Neural crest cell (in vitro differentiated cells): ENCODE results near the gene LUC7L. TPM values are rescaled to one million over a fixed set of nuclear protein-coding genes. Genes with fewer than 3 reads are reported as not detected.
A peak's percentile ranks its signal among the peaks of the same experiment; 100 is the strongest.
"Not testable (repeated sequence)": the region's sequence is repeated elsewhere in the genome, so short reads cannot be mapped to it uniquely, and the experiment has no call there.

ENCODE experiments used
- DNase-seq: peaks from one replicate; pipeline ENCODE4 v3.0.0; 2021; ENCODE audit warnings: low read depth, mixed read lengths, low spot score
- H3K27ac Mint-ChIP-seq: one replicate; pipeline ENCODE4 v1.8.0; 2021; ENCODE audit warnings: mild to moderate bottlenecking, mixed read lengths; ENCODE audit not compliant: unreplicated experiment
- H3K27me3 Mint-ChIP-seq: 2 replicates; pipeline ENCODE4 v1.8.0; 2021; ENCODE audit warnings: low read depth, mild to moderate bottlenecking, mixed read lengths
- H3K36me3 Mint-ChIP-seq: 2 replicates; pipeline ENCODE4 v1.8.0; 2021; ENCODE audit warnings: low read depth, mild to moderate bottlenecking, mixed read lengths
- H3K4me1 Mint-ChIP-seq: 2 replicates; pipeline ENCODE4 v1.8.0; 2021; ENCODE audit warnings: mixed read lengths
- H3K4me3 Mint-ChIP-seq: one replicate; pipeline ENCODE4 v1.8.0; 2021; ENCODE audit warnings: mild to moderate bottlenecking, mixed read lengths
- H3K9me3 Mint-ChIP-seq: 2 replicates; pipeline ENCODE4 v1.8.0; 2021; ENCODE audit warnings: mixed read lengths
- total RNA-seq: library from RNA; stranded (reverse); gene quantifications from 2 replicates; pipeline ENCODE4 v1.2.1, GENCODE V29; 2021
- TF ChIP-seq, protein P1 (sequence below): fragments of 200-600 bp; sonication (generic); conservative IDR thresholded peaks from 2 replicates; pipeline ENCODE4 v1.5.0; 2021; ENCODE audit warnings: antibody characterized with exemption, mild to moderate bottlenecking

The LUC7L gene
- total RNA-seq, 1 donor from 2014 or later = 177 TPM

DNA sequence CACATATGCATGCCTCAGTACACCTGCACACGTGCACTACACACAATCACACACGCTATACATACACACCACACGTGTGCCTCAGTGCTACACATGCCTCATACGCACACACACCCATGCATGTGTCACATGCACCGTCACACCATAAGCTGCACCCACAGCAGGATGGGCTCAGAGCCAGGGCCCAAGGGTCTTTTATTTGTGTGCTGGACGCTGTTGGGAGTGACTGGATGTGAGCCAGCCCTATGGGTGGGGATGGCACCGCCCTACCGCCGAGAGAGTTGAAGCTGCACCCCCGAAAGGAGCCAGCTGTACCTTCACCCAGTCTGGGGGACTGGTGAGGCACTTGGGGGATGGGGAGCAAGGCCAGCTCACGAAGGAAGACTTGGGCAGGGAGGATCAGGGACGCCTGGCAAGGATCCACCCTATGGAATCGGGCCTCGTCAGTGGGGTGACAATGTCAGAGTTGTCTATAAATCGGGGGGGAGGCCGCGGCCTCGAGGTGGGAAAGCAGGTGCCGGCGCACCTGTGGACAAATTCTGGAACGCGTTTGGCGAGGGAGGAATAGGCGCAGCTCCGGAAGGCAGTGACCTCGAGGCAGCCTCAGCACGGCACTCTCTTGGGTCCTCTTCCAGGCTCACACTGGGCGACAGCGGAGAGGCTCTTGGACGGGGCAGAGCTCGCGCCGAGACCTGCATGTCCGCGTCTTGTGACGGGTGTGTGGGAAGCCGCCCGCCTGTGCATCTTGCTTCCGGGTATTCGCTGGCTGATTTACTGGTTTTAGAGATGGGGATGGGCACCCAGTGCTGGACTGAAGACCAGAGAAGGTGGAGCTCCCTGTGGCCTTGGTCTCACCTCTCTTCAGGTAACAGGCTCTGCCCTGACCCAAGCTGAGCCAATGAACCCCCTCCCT is 39.1 kb upstream of the LUC7L start:
- Mint-ChIP-seq H3K36me3 (no peaks in the 10 kb centered on the region), H3K27ac (no peak overlapping the region), H3K9me3 (no peaks in the 10 kb centered on the region), H3K4me1 (no peaks in the 10 kb centered on the region), H3K4me3 (peak overlapping the region; percentile 61), H3K27me3 (peaks cover 10% of the 10 kb centered on the region)
- TF ChIP-seq, protein P1, sequence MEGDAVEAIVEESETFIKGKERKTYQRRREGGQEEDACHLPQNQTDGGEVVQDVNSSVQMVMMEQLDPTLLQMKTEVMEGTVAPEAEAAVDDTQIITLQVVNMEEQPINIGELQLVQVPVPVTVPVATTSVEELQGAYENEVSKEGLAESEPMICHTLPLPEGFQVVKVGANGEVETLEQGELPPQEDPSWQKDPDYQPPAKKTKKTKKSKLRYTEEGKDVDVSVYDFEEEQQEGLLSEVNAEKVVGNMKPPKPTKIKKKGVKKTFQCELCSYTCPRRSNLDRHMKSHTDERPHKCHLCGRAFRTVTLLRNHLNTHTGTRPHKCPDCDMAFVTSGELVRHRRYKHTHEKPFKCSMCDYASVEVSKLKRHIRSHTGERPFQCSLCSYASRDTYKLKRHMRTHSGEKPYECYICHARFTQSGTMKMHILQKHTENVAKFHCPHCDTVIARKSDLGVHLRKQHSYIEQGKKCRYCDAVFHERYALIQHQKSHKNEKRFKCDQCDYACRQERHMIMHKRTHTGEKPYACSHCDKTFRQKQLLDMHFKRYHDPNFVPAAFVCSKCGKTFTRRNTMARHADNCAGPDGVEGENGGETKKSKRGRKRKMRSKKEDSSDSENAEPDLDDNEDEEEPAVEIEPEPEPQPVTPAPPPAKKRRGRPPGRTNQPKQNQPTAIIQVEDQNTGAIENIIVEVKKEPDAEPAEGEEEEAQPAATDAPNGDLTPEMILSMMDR = no peak
- no peak for DNase-seq

DNA sequence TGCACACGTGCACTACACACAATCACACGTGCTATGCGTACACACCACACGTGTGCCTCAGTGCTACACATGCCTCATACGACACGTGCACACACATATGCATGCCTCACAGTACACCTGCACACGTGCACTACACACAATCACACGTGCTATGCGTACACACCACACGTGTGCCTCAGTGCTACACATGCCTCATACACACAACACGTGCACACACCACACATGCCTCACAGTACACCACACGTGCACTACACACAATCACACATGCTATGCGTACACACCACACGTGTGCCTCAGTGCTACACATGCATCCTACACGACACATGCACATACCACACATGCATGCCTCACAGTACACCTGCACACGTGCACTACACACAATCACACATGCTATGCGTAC is 38.3 kb upstream of the LUC7L start:
- not testable (repeated sequence) for DNase-seq, H3K4me3 Mint-ChIP-seq, H3K27me3 Mint-ChIP-seq, H3K36me3 Mint-ChIP-seq, H3K9me3 Mint-ChIP-seq, H3K27ac Mint-ChIP-seq, H3K4me1 Mint-ChIP-seq

DNA sequence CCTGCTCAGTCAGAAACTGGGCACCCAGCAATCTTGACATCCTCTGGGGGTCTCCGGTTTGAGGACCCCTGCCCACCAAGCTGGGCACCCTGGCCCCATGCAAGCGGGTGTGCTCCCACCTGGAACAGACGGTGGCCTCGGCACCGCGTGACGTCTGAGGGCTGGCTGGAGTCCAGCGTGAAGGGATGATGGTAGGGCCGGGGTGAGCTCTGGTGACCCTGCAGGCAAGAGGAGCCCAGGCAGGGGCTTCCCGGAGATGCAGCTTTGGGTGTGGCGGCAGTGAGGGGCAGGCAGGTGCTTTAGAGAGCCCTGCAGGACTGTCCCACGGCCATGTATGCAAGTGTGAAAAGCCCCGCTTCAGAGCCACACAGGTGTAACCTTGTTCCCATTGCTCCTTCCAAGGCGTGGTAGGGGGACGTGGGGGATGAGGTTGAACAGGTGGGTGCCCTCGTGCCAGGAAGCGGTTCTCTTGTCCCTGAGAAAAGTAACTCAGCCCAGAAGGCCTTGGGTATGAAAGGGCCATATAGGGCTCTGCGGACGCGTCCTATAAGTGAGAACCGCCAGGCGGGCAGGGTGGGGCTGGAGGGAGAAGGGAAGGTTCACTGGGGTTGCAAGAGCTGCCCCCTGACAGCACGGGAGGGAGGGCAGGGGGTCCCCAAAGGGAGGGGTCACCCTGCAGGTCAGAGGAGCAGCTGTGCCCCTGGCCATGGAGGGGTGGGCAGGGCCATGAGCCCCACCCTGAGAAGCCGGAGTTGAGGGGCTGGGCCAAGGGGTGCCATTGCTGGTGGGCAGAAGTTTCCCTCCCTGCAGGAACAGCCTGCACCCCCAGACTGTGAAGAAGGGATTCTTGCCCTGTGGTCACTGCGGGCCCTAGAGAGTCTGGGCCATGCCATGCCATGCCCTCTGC is 37.3 kb upstream of the LUC7L start:
- no peaks in the 10 kb centered on the region for H3K36me3 Mint-ChIP-seq
- peaks cover 5% of the 10 kb centered on the region for H3K27me3 Mint-ChIP-seq
- no peaks in the 10 kb centered on the region for H3K9me3 Mint-ChIP-seq
- H3K4me3 Mint-ChIP-seq = no peak overlapping the region
- H3K4me1 Mint-ChIP-seq = no peaks in the 10 kb centered on the region
- no peak for DNase-seq
- TF ChIP-seq, protein P1 = no peak
- H3K27ac Mint-ChIP-seq = no peak overlapping the region

DNA sequence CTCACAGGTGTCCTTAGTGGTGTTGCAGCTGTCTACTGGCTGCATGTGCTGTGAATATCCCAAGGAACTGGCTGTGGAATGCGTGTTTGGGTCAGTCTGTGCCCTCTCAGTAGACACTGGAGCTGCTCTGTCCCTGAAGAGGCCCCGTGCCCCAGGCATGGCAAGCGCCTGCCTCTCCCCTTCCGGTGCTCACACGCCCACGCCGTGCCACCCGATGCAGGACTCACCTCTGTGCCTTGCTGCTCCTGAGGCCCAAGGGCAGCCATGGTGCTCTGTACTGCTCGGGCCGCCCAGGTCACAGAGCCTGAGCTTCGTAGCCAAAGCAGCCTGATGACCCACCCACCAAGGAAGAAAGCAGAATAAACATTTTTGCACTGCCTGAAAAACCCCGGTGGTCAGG is 36.5 kb upstream of the LUC7L start:
- peaks cover 5% of the 10 kb centered on the region for H3K27me3 Mint-ChIP-seq
- H3K9me3 Mint-ChIP-seq = no peaks in the 10 kb centered on the region
- no peaks in the 10 kb centered on the region for H3K4me1 Mint-ChIP-seq
- TF ChIP-seq, protein P1 = no peak
- no peak for DNase-seq
- H3K27ac Mint-ChIP-seq = no peak overlapping the region
- no peak overlapping the region for H3K4me3 Mint-ChIP-seq
- no peaks in the 10 kb centered on the region for H3K36me3 Mint-ChIP-seq

DNA sequence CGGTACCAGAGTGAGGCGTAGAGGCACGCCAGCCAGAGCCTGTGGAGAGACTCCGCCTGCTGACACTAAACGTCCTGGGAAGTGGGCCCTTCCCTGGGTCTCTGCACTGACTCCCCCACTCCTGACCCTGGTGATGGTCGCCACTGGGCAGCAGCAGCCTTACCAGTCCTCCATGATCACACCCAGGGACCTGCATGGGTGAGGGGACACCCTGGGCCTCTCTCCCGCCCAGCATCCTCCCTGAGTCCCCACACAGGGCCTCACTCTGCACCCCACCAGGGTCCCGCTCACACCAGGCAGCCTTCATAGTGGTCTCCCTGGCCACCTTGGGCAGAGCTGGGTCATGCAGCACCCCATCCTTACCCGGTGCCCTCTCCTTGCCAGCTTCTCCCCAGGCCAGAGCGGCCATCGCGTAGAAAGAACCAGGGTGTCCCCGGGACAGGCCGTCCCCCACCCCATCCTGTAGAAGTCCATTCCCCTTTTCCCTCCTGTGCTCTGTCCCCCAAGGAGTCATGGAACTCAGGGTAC is 35.8 kb upstream of the LUC7L start:
- no peaks in the 10 kb centered on the region for H3K9me3 Mint-ChIP-seq
- H3K27ac Mint-ChIP-seq = no peak overlapping the region
- no peak overlapping the region for H3K4me3 Mint-ChIP-seq
- H3K4me1 Mint-ChIP-seq = no peaks in the 10 kb centered on the region
- peaks cover 5% of the 10 kb centered on the region for H3K27me3 Mint-ChIP-seq
- no peak for DNase-seq
- TF ChIP-seq, protein P1 = no peak
- no peaks in the 10 kb centered on the region for H3K36me3 Mint-ChIP-seq
